ENCODE data around the gene SOX6.

The SOX6 gene

GRCh38 chr11:15963266-15963665 is 393.1 kb downstream of the SOX6 start:
- no peak for DNase-seq (ENCODE audit: low spot score)

- no peak for DNase-seq (ENCODE audit: low spot score)
Measured at GRCh38 chr11:15958910-15959309, 397.4 kb downstream of the SOX6 start.

- DNase-seq (ENCODE audit: low spot score), result no peak
Measured at GRCh38 chr11:15957234-15957633, 399.1 kb downstream of the SOX6 start.

GRCh38 chr11:15956302-15956701 is 400.0 kb downstream of the SOX6 start:
- DNase-seq (ENCODE audit: low spot score), result no peak

- DNase-seq (ENCODE audit: low spot score), result no peak
Measured at GRCh38 chr11:15955595-15955994, 400.8 kb downstream of the SOX6 start.

GRCh38 chr11:15947681-15948648 is 408.4 kb downstream of the SOX6 start:
- no peak for DNase-seq (ENCODE audit: low spot score)

- DNase-seq (ENCODE audit: low spot score), result no peak
Measured at GRCh38 chr11:15945726-15946125, 410.6 kb downstream of the SOX6 start.

GRCh38 chr11:15944460-15944859 is 411.9 kb downstream of the SOX6 start:
- no peak for DNase-seq (ENCODE audit: low spot score)

- no peak for DNase-seq (ENCODE audit: low spot score)
Measured at GRCh38 chr11:15943418-15944197, 412.7 kb downstream of the SOX6 start.

GRCh38 chr11:15942936-15943335 is 413.4 kb downstream of the SOX6 start:
- no peak for DNase-seq (ENCODE audit: low spot score)

- no peak for DNase-seq (ENCODE audit: low spot score)
Measured at GRCh38 chr11:15942126-15942525, 414.2 kb downstream of the SOX6 start.

- no peak for DNase-seq (ENCODE audit: low spot score)
Measured at GRCh38 chr11:15941206-15941770, 415.1 kb downstream of the SOX6 start.

GRCh38 chr11:15940462-15941205 is 415.7 kb downstream of the SOX6 start:
- DNase-seq (ENCODE audit: low spot score), result no peak

GRCh38 chr11:15938983-15939382 is 417.4 kb downstream of the SOX6 start:
- DNase-seq (ENCODE audit: low spot score), result no peak

- DNase-seq (ENCODE audit: low spot score), result no peak
Measured at GRCh38 chr11:15938121-15938611, 418.2 kb downstream of the SOX6 start.

GRCh38 chr11:15937601-15938120 is 418.7 kb downstream of the SOX6 start:
- DNase-seq (ENCODE audit: low spot score), result no peak

GRCh38 chr11:15936011-15936410 is 420.3 kb downstream of the SOX6 start:
- DNase-seq (ENCODE audit: low spot score), result no peak

GRCh38 chr11:15935373-15935772 is 421.0 kb downstream of the SOX6 start:
- no peak for DNase-seq (ENCODE audit: low spot score)

- DNase-seq (ENCODE audit: low spot score), result no peak
Measured at GRCh38 chr11:15933886-15934625, 422.3 kb downstream of the SOX6 start.

GRCh38 chr11:15932417-15932816 is 423.9 kb downstream of the SOX6 start:
- DNase-seq (ENCODE audit: low spot score), result no peak

GRCh38 chr11:15931497-15931896 is 424.8 kb downstream of the SOX6 start:
- no peak for DNase-seq (ENCODE audit: low spot score)

All from LoVo (cell line).